OCI-LY1 (cell line): ENCODE measurements around the gene KBTBD7.

Experiments used
- H2AFZ ChIP-seq: fragments of 200-600 bp; sonication (generic), shearing (Covaris generic); 2 replicates; pipeline ENCODE4 v1.6.0; 2014; ENCODE audit warnings: antibody characterized with exemption, mild to moderate bottlenecking, low read length
- H3F3A ChIP-seq: fragments of 200-600 bp; sonication (generic), shearing (Covaris generic); 2 replicates; pipeline ENCODE4 v1.6.0; 2014; ENCODE audit warnings: mild to moderate bottlenecking, antibody characterized with exemption, low read length, moderate library complexity; ENCODE audit not compliant: insufficient read depth
- H3K27ac ChIP-seq: fragments of 200-600 bp; sonication (generic); 2 replicates; pipeline ENCODE4 v1.5.1; 2014; ENCODE audit warnings: low read length, mixed run types, mild to moderate bottlenecking, low read depth; ENCODE audit not compliant: poor library complexity, severe bottlenecking
- H3K27me3 ChIP-seq: fragments of 200-600 bp; sonication (generic); 2 replicates; pipeline ENCODE4 v1.6.0; 2014; ENCODE audit warnings: antibody characterized with exemption, mild to moderate bottlenecking, low read length, moderate library complexity; ENCODE audit not compliant: insufficient read depth
- H3K36me3 ChIP-seq: fragments of 200-600 bp; sonication (generic); 2 replicates; pipeline ENCODE4 v1.6.1; 2014; ENCODE audit warnings: mild to moderate bottlenecking, antibody characterized with exemption, low read length, moderate library complexity, mixed read lengths; ENCODE audit not compliant: insufficient read depth
- H3K4me1 ChIP-seq: fragments of 200-600 bp; sonication (generic); 2 replicates; pipeline ENCODE4 v1.5.1; 2014; ENCODE audit warnings: mild to moderate bottlenecking, low read length, moderate library complexity; ENCODE audit not compliant: insufficient read depth, severe bottlenecking
- H3K4me2 ChIP-seq: fragments of 200-600 bp; sonication (generic), shearing (Covaris generic); 2 replicates; pipeline ENCODE4 v1.6.1; 2014; ENCODE audit warnings: low read length
- H3K4me3 ChIP-seq: fragments of 200-600 bp; sonication (generic); 2 replicates; pipeline ENCODE4 v1.5.1; 2014; ENCODE audit warnings: low read length, low read depth, mild to moderate bottlenecking, mixed read lengths; ENCODE audit not compliant: poor library complexity, severe bottlenecking
- H3K79me2 ChIP-seq: fragments of 200-600 bp; shearing (Covaris generic); 2 replicates; pipeline ENCODE4 v1.6.1; 2016; ENCODE audit warnings: mixed run types, low read length, mixed read lengths; ENCODE audit not compliant: insufficient read depth
- H3K9ac ChIP-seq: fragments of 200-600 bp; sonication (generic), shearing (Covaris generic); 2 replicates; pipeline ENCODE4 v1.6.1; 2014; ENCODE audit warnings: mild to moderate bottlenecking, low read length, mixed read lengths
- H3K9me2 ChIP-seq: fragments of 200-600 bp; sonication (generic), shearing (Covaris generic); 2 replicates; pipeline ENCODE4 v1.6.1; 2014; ENCODE audit warnings: low read depth, mild to moderate bottlenecking, low read length, mixed read lengths
- H3K9me3 ChIP-seq: fragments of 200-600 bp; shearing (Covaris generic); 2 replicates; pipeline ENCODE4 v1.6.1; 2014; ENCODE audit warnings: low read length, mixed read lengths
- H4K20me1 ChIP-seq: fragments of 200-600 bp; sonication (generic), shearing (Covaris generic); 2 replicates; pipeline ENCODE4 v1.6.0; 2016; ENCODE audit warnings: mild to moderate bottlenecking, low read length; ENCODE audit not compliant: insufficient read depth
- CTCF ChIP-seq: fragments of 200-600 bp; sonication (generic), shearing (Covaris generic); IDR thresholded peaks from 2 replicates; pipeline ENCODE4 v1.5.1; 2017; ENCODE audit warnings: mild to moderate bottlenecking, antibody characterized with exemption, low read length, moderate library complexity, mixed read lengths
- EZH2 ChIP-seq: fragments of 200-600 bp; sonication (generic), shearing (Covaris generic); IDR thresholded peaks from 2 replicates; pipeline ENCODE4 v1.8.0; 2017; ENCODE audit warnings: borderline replicate concordance, mixed run types, mild to moderate bottlenecking, antibody characterized with exemption, low read length, moderate library complexity, mixed read lengths

The KBTBD7 gene

DNA sequence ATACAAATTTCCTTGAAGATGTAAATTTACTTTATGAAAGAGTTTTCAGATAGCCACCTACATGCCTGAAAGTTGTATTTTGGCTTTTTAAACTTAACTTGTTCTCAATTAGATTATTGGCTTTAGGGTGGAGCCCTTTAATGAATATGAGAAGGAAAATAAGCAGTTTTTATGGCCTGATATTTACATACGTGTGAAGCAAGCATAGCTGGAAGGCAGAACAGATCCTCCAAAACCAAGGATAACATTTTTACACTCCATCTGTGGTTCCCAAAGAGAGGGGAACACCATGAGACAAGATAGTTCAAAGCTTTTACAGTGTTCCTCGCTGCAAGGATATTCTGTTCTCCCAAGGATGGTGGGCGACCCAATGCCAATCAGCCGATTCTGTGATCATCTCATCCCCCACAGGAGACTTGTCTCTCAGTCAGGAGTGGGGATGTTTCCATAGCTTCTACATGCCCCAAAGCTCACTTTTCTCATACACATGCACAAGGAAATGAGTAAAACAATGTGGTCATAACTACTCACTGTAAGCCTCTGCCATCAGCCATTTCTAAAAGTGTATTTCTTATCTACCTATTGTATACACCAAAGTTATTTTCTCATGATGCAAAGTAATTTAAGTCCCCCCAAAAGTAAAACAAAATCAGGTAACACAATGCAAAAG lies 37.2 kb downstream of the KBTBD7 start:
- Histone ChIP-seq H3K36me3 (no peaks in the 10 kb centered on the region), H3K79me2 (no peaks in the 10 kb centered on the region), H3K4me3 (no peak overlapping the region), H3K9me2 (no peaks in the 10 kb centered on the region), H3K9me3 (peaks cover 5% of the 10 kb centered on the region; the same call in 1 of the 2 replicates), H3K9ac (no peak overlapping the region), H4K20me1 (no peaks in the 10 kb centered on the region), H3K27ac (no peak overlapping the region), H3F3A (no peaks in the 10 kb centered on the region), H3K4me1 (no peaks in the 10 kb centered on the region), H3K27me3 (no peaks in the 10 kb centered on the region), H3K4me2 (no peak overlapping the region), H2AFZ (no peak overlapping the region)
- no peak for TF ChIP-seq EZH2
- no peak for TF ChIP-seq CTCF

- Histone ChIP-seq H3K36me3 (no peaks in the 10 kb centered on the region), H3K4me3 (no peak overlapping the region), H3K9ac (no peak overlapping the region), H3K9me2 (no peaks in the 10 kb centered on the region), H4K20me1 (no peaks in the 10 kb centered on the region), H3K4me2 (no peak overlapping the region), H3F3A (no peaks in the 10 kb centered on the region), H3K9me3 (peaks cover 9% of the 10 kb centered on the region; the same call in 1 of the 2 replicates), H3K79me2 (no peaks in the 10 kb centered on the region), H3K4me1 (no peaks in the 10 kb centered on the region), H3K27ac (no peak overlapping the region), H2AFZ (no peak overlapping the region), H3K27me3 (no peaks in the 10 kb centered on the region)
- TF ChIP-seq EZH2, result no peak
- no peak for TF ChIP-seq CTCF
Measured at GRCh38 chr13:41156620-41157019, 37.7 kb downstream of the KBTBD7 start.

GRCh38 chr13:41154042-41154441 lies 40.3 kb downstream of the KBTBD7 start:
- H3K27ac ChIP-seq, result no peak overlapping the region
- no peaks in the 10 kb centered on the region for H3K79me2 ChIP-seq
- no peaks in the 10 kb centered on the region for H3K9me2 ChIP-seq
- H3F3A ChIP-seq, result no peaks in the 10 kb centered on the region
- H3K27me3 ChIP-seq, result no peaks in the 10 kb centered on the region
- no peak overlapping the region for H3K4me3 ChIP-seq
- H3K36me3 ChIP-seq, result peaks cover 6% of the 10 kb centered on the region; the same call in 1 of the 2 replicates
- no peak overlapping the region for H3K4me2 ChIP-seq
- no peak for TF ChIP-seq EZH2
- no peak for TF ChIP-seq CTCF
- no peak overlapping the region for H3K9ac ChIP-seq
- H2AFZ ChIP-seq, result no peak overlapping the region
- peaks cover 31% of the 10 kb centered on the region for H3K9me3 ChIP-seq
- H4K20me1 ChIP-seq, result no peaks in the 10 kb centered on the region
- no peaks in the 10 kb centered on the region for H3K4me1 ChIP-seq
